Measurements from ENCODE around the gene AQP2.

GRCh38 chr12:49962861-49963765 is 12.6 kb downstream of the AQP2 start:
- TF ChIP-seq CTCF (IDR thresholded peaks at IDR 0.05 in 2 of 3, conservative IDR thresholded peaks at IDR 0.05 in 1 of 3; ENCODE audit: borderline replicate concordance in 1 of 3, insufficient read depth in 1 of 3, low read depth in 2 of 3, low read length in 2 of 3) = no peak
- TF ChIP-seq ELF1 (IDR thresholded peaks at IDR 0.05; ENCODE audit: borderline replicate concordance, low read depth) = no peak
- no peak for TF ChIP-seq EZH2phosphoT487 (IDR thresholded peaks at IDR 0.05; ENCODE audit: borderline replicate concordance)
- no peak for TF ChIP-seq SP1 (IDR thresholded peaks at IDR 0.05; ENCODE audit: low read depth)

Data from HCT116 (cell line).